SK-N-MC (cell line): Measurements from ENCODE around the gene TREML2.

Experiments
- EZH2 ChIP-seq: fragments of 200-600 bp; sonication (generic); IDR thresholded peaks from one replicate; pipeline ENCODE4 v1.6.1; 2017; ENCODE audit warnings: antibody characterized with exemption
- POLR2AphosphoS5 ChIP-seq: IDR thresholded peaks from 2 replicates; pipeline ENCODE4 v1.6.1; 2012; ENCODE audit warnings: mild to moderate bottlenecking, low read depth, low read length, borderline replicate concordance

DNA sequence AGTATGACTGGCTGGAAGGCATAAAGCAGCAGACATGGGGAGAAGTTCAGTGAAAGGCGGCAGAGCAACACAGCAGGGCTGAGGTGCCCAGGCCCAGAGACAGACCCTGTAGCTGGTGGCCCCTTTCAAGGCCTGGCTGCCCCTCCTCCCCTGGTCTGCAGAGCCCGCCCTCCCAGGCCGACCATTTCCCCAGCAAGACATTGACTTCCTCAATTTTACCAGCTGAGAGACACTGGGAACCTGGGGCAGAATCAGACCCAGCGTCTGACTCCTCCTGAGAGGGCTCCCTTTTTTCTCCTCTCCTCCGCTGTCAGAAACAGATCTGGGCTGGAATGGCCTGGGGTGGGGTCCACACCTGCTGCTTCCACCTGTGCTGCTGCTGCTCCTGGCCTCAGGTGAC is 27.1 kb upstream of the TREML2 start, which contains the start of gene TREML4:
- TF ChIP-seq EZH2 (no peak), POLR2AphosphoS5 (no peak)
